ENCODE data around the gene BNIP5. TPM values are rescaled to one million over a fixed set of nuclear protein-coding genes. Genes with fewer than 3 reads are reported as not detected.

The BNIP5 gene
- total RNA-seq, 1 experiment from 2014 or later, result not detected

GRCh38 chr6:36267731-36268477, 68.8 kb downstream of the BNIP5 start:
- H3K4me1 Mint-ChIP-seq, result peaks cover 8% of the 10 kb centered on the region
- DNase-seq (ENCODE audit: low spot score) (no peak), ATAC-seq (no peak)
- no peak for TF ChIP-seq TEAD1 (CRISPR knock-in tag; IDR thresholded peaks at IDR 0.05)
- no peak for TF ChIP-seq E2F5 (CRISPR knock-in tag; IDR thresholded peaks at IDR 0.05)
- TF ChIP-seq ETV6 (CRISPR knock-in tag; IDR thresholded peaks at IDR 0.05), result no peak
- TF ChIP-seq NFE2L1 (CRISPR knock-in tag; IDR thresholded peaks at IDR 0.05), result no peak
- TF ChIP-seq JUN (CRISPR knock-in tag; IDR thresholded peaks at IDR 0.05), result no peak
- TF ChIP-seq ATF3 (CRISPR knock-in tag; conservative IDR thresholded peaks at IDR 0.05), result no peak
- TF ChIP-seq, protein P1, sequence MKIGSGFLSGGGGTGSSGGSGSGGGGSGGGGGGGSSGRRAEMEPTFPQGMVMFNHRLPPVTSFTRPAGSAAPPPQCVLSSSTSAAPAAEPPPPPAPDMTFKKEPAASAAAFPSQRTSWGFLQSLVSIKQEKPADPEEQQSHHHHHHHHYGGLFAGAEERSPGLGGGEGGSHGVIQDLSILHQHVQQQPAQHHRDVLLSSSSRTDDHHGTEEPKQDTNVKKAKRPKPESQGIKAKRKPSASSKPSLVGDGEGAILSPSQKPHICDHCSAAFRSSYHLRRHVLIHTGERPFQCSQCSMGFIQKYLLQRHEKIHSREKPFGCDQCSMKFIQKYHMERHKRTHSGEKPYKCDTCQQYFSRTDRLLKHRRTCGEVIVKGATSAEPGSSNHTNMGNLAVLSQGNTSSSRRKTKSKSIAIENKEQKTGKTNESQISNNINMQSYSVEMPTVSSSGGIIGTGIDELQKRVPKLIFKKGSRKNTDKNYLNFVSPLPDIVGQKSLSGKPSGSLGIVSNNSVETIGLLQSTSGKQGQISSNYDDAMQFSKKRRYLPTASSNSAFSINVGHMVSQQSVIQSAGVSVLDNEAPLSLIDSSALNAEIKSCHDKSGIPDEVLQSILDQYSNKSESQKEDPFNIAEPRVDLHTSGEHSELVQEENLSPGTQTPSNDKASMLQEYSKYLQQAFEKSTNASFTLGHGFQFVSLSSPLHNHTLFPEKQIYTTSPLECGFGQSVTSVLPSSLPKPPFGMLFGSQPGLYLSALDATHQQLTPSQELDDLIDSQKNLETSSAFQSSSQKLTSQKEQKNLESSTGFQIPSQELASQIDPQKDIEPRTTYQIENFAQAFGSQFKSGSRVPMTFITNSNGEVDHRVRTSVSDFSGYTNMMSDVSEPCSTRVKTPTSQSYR (CRISPR knock-in tag; IDR thresholded peaks at IDR 0.05), result no peak
- no peak for TF ChIP-seq ZNF396 (CRISPR knock-in tag; IDR thresholded peaks at IDR 0.05; ENCODE audit: borderline replicate concordance)
- TF ChIP-seq, protein P2, sequence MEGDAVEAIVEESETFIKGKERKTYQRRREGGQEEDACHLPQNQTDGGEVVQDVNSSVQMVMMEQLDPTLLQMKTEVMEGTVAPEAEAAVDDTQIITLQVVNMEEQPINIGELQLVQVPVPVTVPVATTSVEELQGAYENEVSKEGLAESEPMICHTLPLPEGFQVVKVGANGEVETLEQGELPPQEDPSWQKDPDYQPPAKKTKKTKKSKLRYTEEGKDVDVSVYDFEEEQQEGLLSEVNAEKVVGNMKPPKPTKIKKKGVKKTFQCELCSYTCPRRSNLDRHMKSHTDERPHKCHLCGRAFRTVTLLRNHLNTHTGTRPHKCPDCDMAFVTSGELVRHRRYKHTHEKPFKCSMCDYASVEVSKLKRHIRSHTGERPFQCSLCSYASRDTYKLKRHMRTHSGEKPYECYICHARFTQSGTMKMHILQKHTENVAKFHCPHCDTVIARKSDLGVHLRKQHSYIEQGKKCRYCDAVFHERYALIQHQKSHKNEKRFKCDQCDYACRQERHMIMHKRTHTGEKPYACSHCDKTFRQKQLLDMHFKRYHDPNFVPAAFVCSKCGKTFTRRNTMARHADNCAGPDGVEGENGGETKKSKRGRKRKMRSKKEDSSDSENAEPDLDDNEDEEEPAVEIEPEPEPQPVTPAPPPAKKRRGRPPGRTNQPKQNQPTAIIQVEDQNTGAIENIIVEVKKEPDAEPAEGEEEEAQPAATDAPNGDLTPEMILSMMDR (IDR thresholded peaks at IDR 0.05), result no peak
- no peak for TF ChIP-seq SMAD4 (CRISPR knock-in tag; IDR thresholded peaks at IDR 0.05)
- H3K36me3 Mint-ChIP-seq, result peaks cover 4% of the 10 kb centered on the region; the same call in 1 of the 2 replicates
- ChIA-PET CTCF (interaction anchor here (1.4 kb wide), 1 partner anchor 73 kb away, joined by 3 read pairs; no protein-coding TSS in a partner anchor), POLR2A (no interaction called here)
- no peak overlapping the region for H3K27ac Mint-ChIP-seq
- H3K27me3 Mint-ChIP-seq (ENCODE audit: low read depth), result peaks cover 3% of the 10 kb centered on the region; the same call in 1 of the 2 replicates
- peaks cover 9% of the 10 kb centered on the region for H3K9me3 Mint-ChIP-seq
- no peak overlapping the region for H3K4me3 Mint-ChIP-seq

DNA sequence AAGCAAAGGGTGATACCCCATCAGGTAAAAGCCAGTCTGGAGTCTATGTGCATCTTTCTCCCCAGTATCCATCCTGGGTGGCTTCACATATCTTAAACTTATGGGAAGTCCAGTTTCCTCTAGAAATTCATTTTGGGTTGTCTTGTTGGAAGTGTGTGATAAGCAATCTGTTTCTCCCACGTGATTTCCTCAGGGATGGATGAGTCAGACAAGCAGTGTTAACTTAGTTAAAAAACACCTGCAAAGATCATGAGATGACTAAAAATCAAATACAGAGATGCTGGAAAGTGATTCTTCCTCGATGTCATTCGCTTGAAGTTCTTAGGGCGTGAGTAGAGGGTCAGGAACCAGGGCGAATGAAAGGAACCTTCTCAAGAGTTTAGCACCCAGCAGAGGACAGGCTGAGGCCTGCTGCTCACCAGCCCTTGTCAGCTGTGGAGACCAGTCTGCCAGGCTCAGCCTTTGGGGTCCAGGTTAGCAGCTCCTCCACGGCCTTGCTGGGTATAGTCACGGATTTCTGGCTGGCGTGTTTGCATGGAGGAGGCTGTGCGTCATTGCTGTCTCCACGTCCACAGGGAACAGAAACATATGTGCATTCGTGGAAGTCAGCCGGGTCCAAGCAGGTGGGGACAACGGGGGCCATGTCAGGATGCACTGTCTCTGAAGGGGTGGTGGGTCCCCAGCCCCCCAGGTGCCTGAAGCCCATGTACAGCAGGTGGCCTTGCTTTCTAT, 69.6 kb downstream of the BNIP5 start:
- Mint-ChIP-seq H3K4me3 (no peak overlapping the region), H3K27ac (no peak overlapping the region), H3K9me3 (peaks cover 9% of the 10 kb centered on the region), H3K36me3 (peaks cover 4% of the 10 kb centered on the region; the same call in 1 of the 2 replicates), H3K27me3 (ENCODE audit: low read depth) (peaks cover 3% of the 10 kb centered on the region; the same call in 1 of the 2 replicates), H3K4me1 (peaks cover 8% of the 10 kb centered on the region)
- CTCF ChIA-PET, result interaction anchor here (1.0 kb wide), 1 partner anchor 35 kb away, joined by 4 read pairs; no protein-coding TSS in a partner anchor
- ATAC-seq (no peak), DNase-seq (ENCODE audit: low spot score) (no peak)
- POLR2A ChIA-PET, result no interaction called here
- TF ChIP-seq, protein P2 (IDR thresholded peaks at IDR 0.05), result no peak
- TF ChIP-seq ZNF263 (CRISPR knock-in tag; IDR thresholded peaks at IDR 0.05; ENCODE audit: low read depth) (no peak), FOXP1 (CRISPR knock-in tag; IDR thresholded peaks at IDR 0.05; ENCODE audit: borderline replicate concordance) (no peak), HMGA2 (CRISPR knock-in tag; IDR thresholded peaks at IDR 0.05) (no peak), ZNF425 (CRISPR knock-in tag; conservative IDR thresholded peaks at IDR 0.05) (no peak), GABPB1 (CRISPR knock-in tag; IDR thresholded peaks at IDR 0.05) (no peak), USF1 (CRISPR knock-in tag; IDR thresholded peaks at IDR 0.05) (no peak), IRF2 (CRISPR knock-in tag; IDR thresholded peaks at IDR 0.05; ENCODE audit: borderline replicate concordance, low read depth) (no peak)
- TF ChIP-seq, protein P3, sequence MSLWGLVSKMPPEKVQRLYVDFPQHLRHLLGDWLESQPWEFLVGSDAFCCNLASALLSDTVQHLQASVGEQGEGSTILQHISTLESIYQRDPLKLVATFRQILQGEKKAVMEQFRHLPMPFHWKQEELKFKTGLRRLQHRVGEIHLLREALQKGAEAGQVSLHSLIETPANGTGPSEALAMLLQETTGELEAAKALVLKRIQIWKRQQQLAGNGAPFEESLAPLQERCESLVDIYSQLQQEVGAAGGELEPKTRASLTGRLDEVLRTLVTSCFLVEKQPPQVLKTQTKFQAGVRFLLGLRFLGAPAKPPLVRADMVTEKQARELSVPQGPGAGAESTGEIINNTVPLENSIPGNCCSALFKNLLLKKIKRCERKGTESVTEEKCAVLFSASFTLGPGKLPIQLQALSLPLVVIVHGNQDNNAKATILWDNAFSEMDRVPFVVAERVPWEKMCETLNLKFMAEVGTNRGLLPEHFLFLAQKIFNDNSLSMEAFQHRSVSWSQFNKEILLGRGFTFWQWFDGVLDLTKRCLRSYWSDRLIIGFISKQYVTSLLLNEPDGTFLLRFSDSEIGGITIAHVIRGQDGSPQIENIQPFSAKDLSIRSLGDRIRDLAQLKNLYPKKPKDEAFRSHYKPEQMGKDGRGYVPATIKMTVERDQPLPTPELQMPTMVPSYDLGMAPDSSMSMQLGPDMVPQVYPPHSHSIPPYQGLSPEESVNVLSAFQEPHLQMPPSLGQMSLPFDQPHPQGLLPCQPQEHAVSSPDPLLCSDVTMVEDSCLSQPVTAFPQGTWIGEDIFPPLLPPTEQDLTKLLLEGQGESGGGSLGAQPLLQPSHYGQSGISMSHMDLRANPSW (CRISPR knock-in tag; conservative IDR thresholded peaks at IDR 0.05; ENCODE audit: low read depth), result no peak
